Karpas-422 (cell line): ENCODE data around the gene ELL. TPM values are rescaled to one million over a fixed set of nuclear protein-coding genes. Genes with fewer than 3 reads are reported as not detected.
A peak's percentile ranks its signal among the peaks of the same experiment; 100 is the strongest.
"Not testable (repeated sequence)": the region's sequence is repeated elsewhere in the genome, so short reads cannot be mapped to it uniquely, and the experiment has no call there.

Experiments
- DNase-seq: peaks from one replicate; pipeline ENCODE4 v3.0.0-alpha.2; 2015
- H2AFZ ChIP-seq: fragments of 200-600 bp; sonication (generic); 2 replicates; pipeline ENCODE4 v1.6.1; 2014; ENCODE audit warnings: antibody characterized with exemption, low read length, mixed read lengths
- H3K27ac ChIP-seq: fragments of 200-600 bp; sonication (generic); 2 replicates; pipeline ENCODE4 v1.5.1; 2014; ENCODE audit warnings: mild to moderate bottlenecking, low read length, moderate library complexity
- H3K27me3 ChIP-seq: fragments of 200-600 bp; sonication (generic); 2 replicates; pipeline ENCODE4 v1.6.1; 2014; ENCODE audit warnings: low read length, mixed read lengths
- H3K36me3 ChIP-seq: fragments of 200-600 bp; sonication (generic); 2 replicates; pipeline ENCODE4 v1.6.1; 2014; ENCODE audit warnings: low read length, mixed read lengths; ENCODE audit not compliant: insufficient read depth
- H3K4me1 ChIP-seq: fragments of 200-600 bp; sonication (generic); 2 replicates; pipeline ENCODE4 v1.6.1; 2014; ENCODE audit warnings: mild to moderate bottlenecking, low read length, mixed read lengths
- H3K4me2 ChIP-seq: fragments of 200-600 bp; sonication (generic); 2 replicates; pipeline ENCODE4 v1.6.1; 2014; ENCODE audit warnings: low read length, low read depth, mild to moderate bottlenecking; ENCODE audit not compliant: poor library complexity, severe bottlenecking
- H3K4me3 ChIP-seq: fragments of 200-600 bp; sonication (generic); 2 replicates; pipeline ENCODE4 v1.5.1; 2014; ENCODE audit warnings: mild to moderate bottlenecking, antibody characterized with exemption, low read length, mixed read lengths
- H3K79me2 ChIP-seq: fragments of 200-600 bp; sonication (generic); 2 replicates; pipeline ENCODE4 v1.6.1; 2014; ENCODE audit warnings: mild to moderate bottlenecking, low read length, mixed read lengths
- H3K9ac ChIP-seq: fragments of 200-600 bp; sonication (generic); 2 replicates; pipeline ENCODE4 v1.6.0; 2014; ENCODE audit warnings: low read length
- H3K9me2 ChIP-seq: fragments of 200-600 bp; sonication (generic), shearing (Covaris generic); replicated peaks from 2 replicates; pipeline ENCODE4 v1.6.0; 2014; ENCODE audit warnings: mild to moderate bottlenecking, low read length, moderate library complexity; ENCODE audit not compliant: insufficient read depth
- H3K9me3 ChIP-seq: fragments of 300-700, 200-600 bp; sonication (generic); 2 replicates; pipeline ENCODE4 v1.6.1; 2014; ENCODE audit warnings: low read length, mixed read lengths
- H4K20me1 ChIP-seq: fragments of 200-600 bp; sonication (generic); 2 replicates; pipeline ENCODE4 v1.6.1; 2014; ENCODE audit warnings: mild to moderate bottlenecking, antibody characterized with exemption, low read length, low read depth; ENCODE audit not compliant: insufficient read depth
- total RNA-seq: library from RNA; depleted of rRNA; stranded (reverse); fragments of >200 nt; shearing (Covaris generic); gene quantifications from 2 replicates; pipeline ENCODE4 v1.2.3, GENCODE V29; 2014; ENCODE audit warnings: low replicate concordance

ELL gene
- total RNA-seq, 1 experiment from 2014 or later = 10.9 TPM

DNA sequence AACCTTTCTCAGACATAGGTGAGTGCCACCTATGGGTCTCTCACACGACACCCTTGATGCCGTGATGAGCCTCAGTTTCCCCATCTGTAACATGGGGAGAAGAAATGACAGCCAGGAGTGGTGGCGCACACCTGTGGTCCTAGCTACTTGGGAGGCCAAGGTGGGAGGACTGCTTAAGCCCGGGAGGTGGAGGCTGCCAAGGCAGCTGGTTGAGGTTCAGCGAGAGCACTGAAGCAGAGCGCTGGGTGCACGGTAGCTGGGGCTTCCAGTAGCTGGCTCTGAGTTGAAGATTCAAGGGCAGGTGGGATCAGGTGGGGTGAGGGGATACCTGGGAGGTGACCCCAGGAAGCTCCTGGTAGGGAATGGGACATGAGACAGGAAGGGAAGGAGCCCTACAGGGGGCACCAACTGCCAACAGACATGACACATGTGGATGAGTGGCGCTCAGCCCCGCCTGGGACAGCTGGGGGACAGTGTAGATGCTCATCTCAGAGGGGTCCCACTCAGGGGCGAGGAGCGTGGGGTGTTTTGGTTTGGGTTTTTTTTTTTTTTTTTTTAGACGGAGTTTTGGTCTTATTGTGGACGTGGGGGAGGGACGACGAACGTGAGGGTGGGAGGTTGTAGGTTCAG, 109.1 kb downstream of the ELL start:
- no peak overlapping the region for H3K27ac ChIP-seq
- H3K9me2 ChIP-seq = no peaks in the 10 kb centered on the region
- no peak overlapping the region for H3K4me3 ChIP-seq
- DNase-seq = no peak
- no peak overlapping the region for H3K9ac ChIP-seq
- H3K9me3 ChIP-seq = no peaks in the 10 kb centered on the region
- H3K36me3 ChIP-seq = no peaks in the 10 kb centered on the region
- H2AFZ ChIP-seq = no peak overlapping the region
- no peaks in the 10 kb centered on the region for H3K27me3 ChIP-seq
- no peaks in the 10 kb centered on the region for H4K20me1 ChIP-seq
- peaks cover 28% of the 10 kb centered on the region for H3K4me1 ChIP-seq
- no peaks in the 10 kb centered on the region for H3K79me2 ChIP-seq
- H3K4me2 ChIP-seq = no peak overlapping the region

- H3K79me2 ChIP-seq = no peaks in the 10 kb centered on the region
- no peak overlapping the region for H3K4me3 ChIP-seq
- H3K9ac ChIP-seq = peak overlapping the region; percentile 45
- DNase-seq = peak; percentile 96
- peak overlapping the region; percentile 79 for H3K27ac ChIP-seq
- H3K9me3 ChIP-seq = no peaks in the 10 kb centered on the region
- no peaks in the 10 kb centered on the region for H3K27me3 ChIP-seq
- peak overlapping the region; percentile 35 for H3K4me2 ChIP-seq
- H3K9me2 ChIP-seq = no peaks in the 10 kb centered on the region
- H2AFZ ChIP-seq = no peak overlapping the region
- H4K20me1 ChIP-seq = no peaks in the 10 kb centered on the region
- peaks cover 28% of the 10 kb centered on the region for H3K4me1 ChIP-seq
- no peaks in the 10 kb centered on the region for H3K36me3 ChIP-seq
Observed at GRCh38 chr19:18408053-18408476, 113.8 kb downstream of the ELL start.

DNA sequence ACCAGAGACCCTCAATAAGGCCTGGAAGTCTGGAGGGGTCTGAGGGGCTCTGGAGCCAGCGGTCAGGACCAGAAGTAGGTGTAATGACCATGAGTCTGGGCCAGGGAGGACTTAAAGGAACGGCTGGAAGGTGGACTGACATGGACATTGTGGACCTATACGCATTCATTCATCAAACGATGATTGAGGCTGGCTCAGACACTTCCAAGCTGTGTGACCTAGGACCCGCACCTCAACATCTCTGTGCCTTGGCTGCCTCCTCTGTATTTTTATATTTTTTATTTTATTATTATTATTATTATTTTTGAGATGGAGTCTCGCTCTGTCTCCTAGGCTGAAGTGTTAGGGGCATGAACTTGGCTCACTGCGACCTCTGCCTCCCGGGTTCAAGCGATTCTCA, 115.1 kb downstream of the ELL start:
- Histone ChIP-seq H3K4me1 (peaks cover 41% of the 10 kb centered on the region), H3K4me3 (no peak overlapping the region), H3K9me3 (no peaks in the 10 kb centered on the region), H4K20me1 (no peaks in the 10 kb centered on the region), H3K9ac (no peak overlapping the region), H3K27ac (no peak overlapping the region), H3K79me2 (no peaks in the 10 kb centered on the region), H3K4me2 (no peak overlapping the region), H3K36me3 (no peaks in the 10 kb centered on the region), H3K9me2 (no peaks in the 10 kb centered on the region), H3K27me3 (no peaks in the 10 kb centered on the region), H2AFZ (no peak overlapping the region)
- no peak for DNase-seq

DNA sequence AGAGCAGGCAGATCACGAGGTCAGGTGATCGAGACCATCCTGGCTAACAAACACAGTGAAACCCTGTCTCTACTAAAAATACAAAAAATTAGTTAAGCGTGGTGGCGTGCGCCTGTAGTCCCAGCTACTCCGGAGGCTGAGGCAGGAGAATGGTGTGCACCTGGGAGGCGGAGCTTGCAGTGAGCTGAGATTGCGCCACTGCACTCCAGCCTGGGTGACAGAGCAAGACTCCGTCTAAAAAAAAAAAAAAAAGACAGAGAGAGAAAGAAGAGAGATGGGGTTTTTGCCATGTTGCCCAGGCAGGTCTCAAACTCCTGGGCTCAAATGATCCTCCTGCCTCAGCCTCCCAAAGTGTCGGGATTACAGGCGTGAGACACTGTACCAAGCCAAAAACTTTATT, 116.1 kb downstream of the ELL start:
- not testable (repeated sequence) for H3K4me2 ChIP-seq, H3K9me3 ChIP-seq, H3K36me3 ChIP-seq, H3K79me2 ChIP-seq, H3K9me2 ChIP-seq, H3K9ac ChIP-seq, H3K27me3 ChIP-seq, H2AFZ ChIP-seq, DNase-seq, H3K27ac ChIP-seq, H4K20me1 ChIP-seq, H3K4me3 ChIP-seq
- H3K4me1 ChIP-seq = peaks cover 46% of the 10 kb centered on the region

DNA sequence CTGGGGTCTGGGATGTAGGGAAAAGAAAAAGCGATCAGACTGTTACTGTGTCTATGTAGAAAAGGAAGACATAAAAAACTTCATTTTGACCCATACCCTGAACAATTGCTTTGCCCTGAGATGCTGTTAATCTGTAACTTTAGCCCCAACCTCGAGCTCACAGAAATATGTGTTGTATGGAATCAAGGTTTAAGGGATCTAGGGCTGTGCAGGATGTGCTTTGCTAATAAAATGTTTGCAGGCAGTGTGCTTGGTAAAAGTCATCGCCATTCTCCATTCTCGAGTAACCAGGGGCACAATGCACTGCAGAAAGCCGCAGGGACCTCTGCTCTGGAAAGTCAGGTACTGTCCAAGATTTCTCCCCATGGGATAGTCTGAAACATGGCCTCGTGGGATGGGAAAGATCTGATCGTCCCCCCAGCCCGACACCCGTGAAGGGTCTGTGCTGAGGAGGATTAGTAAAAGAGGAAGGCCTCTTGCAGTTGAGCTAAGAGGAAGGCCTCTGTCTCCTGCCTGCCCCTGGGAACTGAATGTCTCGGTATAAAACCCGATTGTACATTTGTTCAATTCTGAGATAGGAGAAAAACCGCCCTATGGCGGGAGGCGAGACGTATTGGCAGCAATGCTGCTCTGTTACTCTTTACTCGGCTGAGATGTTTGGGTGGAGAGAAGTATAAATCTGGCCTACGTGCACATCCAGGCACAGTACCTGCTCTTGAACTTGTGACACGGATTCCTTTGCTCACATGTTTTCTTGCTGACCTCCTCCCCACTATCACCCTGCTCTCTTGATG, 119.2 kb downstream of the ELL start:
- Histone ChIP-seq H3K4me2 (peak overlapping the region; percentile 71), H3K4me3 (peak overlapping the region; percentile 49), H3K27ac (peak overlapping the region; percentile 91), H3K4me1 (peaks cover 35% of the 10 kb centered on the region), H2AFZ (peak overlapping the region; percentile 5; the same call in 1 of the 2 replicates), H3K9ac (peak overlapping the region; percentile 73)
- not testable (repeated sequence) for H3K79me2 ChIP-seq, H3K9me2 ChIP-seq, H3K27me3 ChIP-seq, H3K9me3 ChIP-seq, H4K20me1 ChIP-seq, H3K36me3 ChIP-seq
- DNase-seq = peak; percentile 63

DNA sequence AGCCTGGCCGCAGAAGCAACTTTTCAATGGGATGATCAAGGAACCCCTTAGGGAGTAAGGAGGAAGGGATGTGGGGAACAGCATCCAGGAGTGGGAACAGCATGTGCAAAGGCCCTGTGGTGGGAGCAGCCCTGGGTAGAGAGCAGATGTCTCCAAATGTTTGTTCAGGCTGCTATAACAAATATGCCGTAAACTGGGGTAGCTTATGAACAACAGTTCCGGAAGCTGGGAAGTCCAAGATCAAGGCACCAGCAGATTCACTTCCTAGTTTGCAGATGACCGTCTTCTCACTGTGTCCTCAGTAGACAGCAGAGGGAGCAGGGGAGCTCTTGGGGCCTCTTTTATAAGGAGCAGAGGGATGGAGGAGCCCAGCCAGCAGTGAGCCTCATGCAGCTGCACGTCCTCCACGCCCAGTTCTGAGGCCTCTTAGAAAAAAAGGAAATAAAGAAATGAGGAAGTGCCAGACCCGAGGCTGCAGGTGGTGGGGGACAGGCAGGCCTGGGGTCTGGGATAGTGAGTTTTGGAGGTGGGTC, 120.2 kb downstream of the ELL start:
- Histone ChIP-seq H3K4me2 (peak overlapping the region; percentile 71), H3K4me1 (peaks cover 41% of the 10 kb centered on the region), H2AFZ (no peak overlapping the region), H4K20me1 (no peaks in the 10 kb centered on the region), H3K4me3 (peak overlapping the region; percentile 49), H3K9me2 (no peaks in the 10 kb centered on the region), H3K36me3 (no peaks in the 10 kb centered on the region), H3K9ac (peak overlapping the region; percentile 73), H3K9me3 (no peaks in the 10 kb centered on the region), H3K79me2 (no peaks in the 10 kb centered on the region), H3K27me3 (no peaks in the 10 kb centered on the region), H3K27ac (peak overlapping the region; percentile 91)
- peak; percentile 91 for DNase-seq

DNA sequence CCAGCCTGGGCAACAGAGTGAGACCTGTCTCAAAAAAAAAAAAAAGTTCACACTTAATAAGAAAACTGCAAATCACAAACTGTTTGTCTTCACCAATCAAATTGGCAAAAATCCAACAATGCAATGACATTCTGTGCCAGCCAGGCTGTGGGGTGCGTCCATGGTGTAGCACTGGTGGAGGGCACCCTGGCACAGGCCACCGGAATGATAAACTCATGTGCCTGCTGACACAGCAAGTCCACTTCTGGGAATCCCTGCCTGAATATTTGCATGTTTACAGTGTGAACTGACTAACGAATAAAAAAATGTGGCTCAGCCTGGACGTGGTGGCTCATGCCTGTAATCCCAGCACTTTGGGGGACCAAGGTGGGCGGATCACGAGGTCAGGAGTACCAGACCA, 122.9 kb downstream of the ELL start:
- DNase-seq = no peak
- Histone ChIP-seq H3K9me3 (no peaks in the 10 kb centered on the region), H3K27ac (no peak overlapping the region), H3K27me3 (no peaks in the 10 kb centered on the region), H3K4me2 (no peak overlapping the region), H3K9me2 (no peaks in the 10 kb centered on the region), H2AFZ (no peak overlapping the region), H3K4me1 (peaks cover 40% of the 10 kb centered on the region), H3K9ac (no peak overlapping the region), H3K79me2 (no peaks in the 10 kb centered on the region), H4K20me1 (no peaks in the 10 kb centered on the region), H3K4me3 (no peak overlapping the region), H3K36me3 (no peaks in the 10 kb centered on the region)
